ENCODE measurements around the gene GDPGP1. TPM values are rescaled to one million over a fixed set of nuclear protein-coding genes. Genes with fewer than 3 reads are reported as not detected.

The GDPGP1 gene
- total and polyA plus RNA-seq, 2 of the 4 experiments (the other 2 are of a cell fraction): 2.3 to 4.1 TPM

DNA sequence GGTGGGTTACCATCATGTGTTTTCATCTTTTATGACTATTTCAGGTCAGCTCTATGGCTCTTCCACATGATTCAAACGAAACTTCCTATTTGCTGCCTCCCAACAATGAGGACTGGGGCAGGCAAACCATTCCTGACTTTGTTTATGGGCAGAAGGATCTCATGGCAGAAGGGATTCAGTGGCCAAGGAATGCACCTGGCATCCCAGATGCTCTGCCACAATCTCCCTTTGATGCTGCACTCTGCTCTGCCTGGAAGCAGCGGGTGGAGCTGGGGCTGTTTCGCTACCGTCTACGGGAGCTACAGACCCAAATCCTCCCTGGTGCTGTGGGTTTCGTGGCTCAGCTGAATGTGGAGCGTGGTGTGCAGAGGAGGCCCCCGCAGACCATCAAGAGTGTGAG lies 6.8 kb downstream of the GDPGP1 start:
- Histone ChIP-seq H2AFZ (replicated peaks; ENCODE audit: low read length, poor library complexity) (no peak overlapping the region), H3K79me1 (ENCODE audit: low read depth in 1 of 2, low read length in 2 of 2) (no peaks in the 10 kb centered on the region), H3K27me3 (ENCODE audit: control insufficient read depth, insufficient read depth, low read length) (no peaks in the 10 kb centered on the region), H3K56ac (ENCODE audit: extremely low read depth, insufficient read depth, low read length) (no peak overlapping the region), H3K4me3 (ENCODE audit: insufficient read depth, low read depth, low read length) (no peak overlapping the region), H3K18ac (ENCODE audit: low read depth, low read length) (no peak overlapping the region), H3K4me1 (ENCODE audit: control insufficient read depth, insufficient read depth, low read length) (no peaks in the 10 kb centered on the region), H2BK20ac (ENCODE audit: low read depth, low read length) (no peak overlapping the region), H2AK9ac (replicated peaks; ENCODE audit: low read depth, low read length, poor library complexity) (no peak overlapping the region), H2AK5ac (ENCODE audit: low read depth, low read length) (no peak overlapping the region), H3K27ac (ENCODE audit: insufficient read depth, low read length) (no peak overlapping the region), H3K4me2 (ENCODE audit: low read depth, low read length) (no peak overlapping the region), H3K23ac (ENCODE audit: low read depth, low read length) (no peak overlapping the region), H2BK5ac (ENCODE audit: low read depth, low read length, poor library complexity, severe bottlenecking) (no peak overlapping the region), H3K36me3 (ENCODE audit: control insufficient read depth, insufficient read depth, low read length) (peaks cover 4% of the 10 kb centered on the region; the same call in 1 of the 2 replicates), H3K9me3 (ENCODE audit: control insufficient read depth, insufficient read depth, low read length) (no peaks in the 10 kb centered on the region), H3K9me1 (ENCODE audit: insufficient read depth, low read length) (no peaks in the 10 kb centered on the region), H4K5ac (ENCODE audit: low read depth, low read length) (no peak overlapping the region), H4K8ac (ENCODE audit: low read depth in 2 of 2, low read length in 2 of 2) (no peak overlapping the region), H4K20me1 (ENCODE audit: insufficient read depth, low read length) (no peaks in the 10 kb centered on the region), H3K14ac (replicated peaks; ENCODE audit: low read depth, low read length) (no peak overlapping the region), H2BK120ac (ENCODE audit: low read depth, low read length) (no peak overlapping the region), H3K9ac (ENCODE audit: low read depth, low read length) (no peak overlapping the region), H2BK15ac (ENCODE audit: low read depth, low read length) (no peak overlapping the region), H3K4ac (ENCODE audit: low read depth, low read length) (no peak overlapping the region), H4K91ac (ENCODE audit: insufficient read depth, low read depth, low read length) (no peak overlapping the region)
- intact Hi-C loops (cut with micrococcal nuclease): no loop called here
- CTCF ChIA-PET: no interaction called here
- dilution Hi-C loops (cut with HindIII; ENCODE audit: low sequenced_read_pairs, unreplicated experiment): no loop called here
- no peak for TF ChIP-seq NFE2L2 (IDR thresholded peaks at IDR 0.05; ENCODE audit: low read depth, low read length)
- TF ChIP-seq, protein P1, sequence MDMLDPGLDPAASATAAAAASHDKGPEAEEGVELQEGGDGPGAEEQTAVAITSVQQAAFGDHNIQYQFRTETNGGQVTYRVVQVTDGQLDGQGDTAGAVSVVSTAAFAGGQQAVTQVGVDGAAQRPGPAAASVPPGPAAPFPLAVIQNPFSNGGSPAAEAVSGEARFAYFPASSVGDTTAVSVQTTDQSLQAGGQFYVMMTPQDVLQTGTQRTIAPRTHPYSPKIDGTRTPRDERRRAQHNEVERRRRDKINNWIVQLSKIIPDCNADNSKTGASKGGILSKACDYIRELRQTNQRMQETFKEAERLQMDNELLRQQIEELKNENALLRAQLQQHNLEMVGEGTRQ (IDR thresholded peaks at IDR 0.05; ENCODE audit: low read depth, low read length): no peak
- no peak for TF ChIP-seq RAD21 (IDR thresholded peaks at IDR 0.05; ENCODE audit: low read length)
- no peak for TF ChIP-seq CHD1 (IDR thresholded peaks at IDR 0.05; ENCODE audit: low read depth, low read length)
- ATAC-seq (ENCODE audit: low read depth) (no peak), DNase-seq (no peak)
- no TSS peak for BruUV-seq (replicated peaks)
- in situ Hi-C loops (cut with MboI; ENCODE audit: low sequenced_read_pairs): no loop called here
- WGBS, 2 experiments (ENCODE audit: extremely low coverage in 2 of 2, insufficient read length in 1 of 2): 88% methylated on average over 5 of the region's 8 CpGs; no CpG with 5 or more reads in 1 of the 2 experiments
- POLR2A ChIA-PET (ENCODE audit: unreplicated experiment): no interaction called here
